ENCODE data around the gene KEAP1.

KEAP1 gene

GRCh38 chr19:10523135-10523636, 20.0 kb upstream of the KEAP1 start:
- no peak for DNase-seq (ENCODE audit: low spot score)

- no peak for DNase-seq (ENCODE audit: low spot score)
Observed at GRCh38 chr19:10521461-10522171, 18.5 kb upstream of the KEAP1 start.

- DNase-seq (ENCODE audit: low spot score) = no peak
Observed at GRCh38 chr19:10520652-10521318, 17.6 kb upstream of the KEAP1 start.

GRCh38 chr19:10519421-10519820, 16.3 kb upstream of the KEAP1 start:
- no peak for DNase-seq (ENCODE audit: low spot score)

- no peak for DNase-seq (ENCODE audit: low spot score)
Observed at GRCh38 chr19:10518444-10519361, 15.5 kb upstream of the KEAP1 start.

GRCh38 chr19:10517760-10518443, 14.7 kb upstream of the KEAP1 start:
- no peak for DNase-seq (ENCODE audit: low spot score)

GRCh38 chr19:10517361-10517759, 14.2 kb upstream of the KEAP1 start, which contains the start of gene S1PR5:
S1PR5 (minus strand) TSS chr19:10517447; CDS start chr19:10515011, 2,436 bp downstream.
- no peak for DNase-seq (ENCODE audit: low spot score)

- no peak for DNase-seq (ENCODE audit: low spot score)
Observed at GRCh38 chr19:10516671-10517286, 13.6 kb upstream of the KEAP1 start.

- DNase-seq (ENCODE audit: low spot score) = no peak
Observed at GRCh38 chr19:10516064-10516385, 12.9 kb upstream of the KEAP1 start.

- DNase-seq (ENCODE audit: low spot score) = no peak
Observed at GRCh38 chr19:10514211-10515145, 11.3 kb upstream of the KEAP1 start.

GRCh38 chr19:10513223-10513622, 10.1 kb upstream of the KEAP1 start:
- DNase-seq (ENCODE audit: low spot score) = no peak

- DNase-seq (ENCODE audit: low spot score) = peak; percentile 35
Observed at GRCh38 chr19:10510301-10510802, 7.2 kb upstream of the KEAP1 start.

- DNase-seq (ENCODE audit: low spot score) = no peak
Observed at GRCh38 chr19:10508707-10509106, 5.6 kb upstream of the KEAP1 start.

- no peak for DNase-seq (ENCODE audit: low spot score)
Observed at GRCh38 chr19:10508036-10508435, 4.9 kb upstream of the KEAP1 start.

- DNase-seq (ENCODE audit: low spot score) = peak; percentile 82
Observed at GRCh38 chr19:10505583-10506229, 2.5 kb upstream of the KEAP1 start.

- DNase-seq (ENCODE audit: low spot score) = peak; percentile 95
Observed at GRCh38 chr19:10502524-10503001, 593 bp downstream of the KEAP1 start.

- peak; percentile 77 for DNase-seq (ENCODE audit: low spot score)
Observed at GRCh38 chr19:10501971-10502523, 1.1 kb downstream of the KEAP1 start.

GRCh38 chr19:10500247-10500592, 2.9 kb downstream of the KEAP1 start:
- DNase-seq (ENCODE audit: low spot score) = no peak

GRCh38 chr19:10499550-10500246, 3.5 kb downstream of the KEAP1 start:
- DNase-seq (ENCODE audit: low spot score) = no peak
